Amniotic stem cell (primary cell): Measurements from ENCODE around the gene SMIM29.
A peak's percentile ranks its signal among the peaks of the same experiment; 100 is the strongest.

ENCODE experiments used
- DNase-seq: peaks from one replicate; lab custom pipeline; 2025; lab: John Stamatoyannopoulos, UW

Gene SMIM29

GRCh38 chr6:34226066-34226465 is 22.7 kb downstream of the SMIM29 start:
- DNase-seq = no peak

GRCh38 chr6:34225551-34225950 is 23.3 kb downstream of the SMIM29 start:
- no peak for DNase-seq

GRCh38 chr6:34223956-34224940 is 24.6 kb downstream of the SMIM29 start:
- peak; percentile 81 for DNase-seq

- DNase-seq = no peak
These were observed 25.3 kb downstream of the SMIM29 start for GRCh38 chr6:34223381-34223955.

DNA sequence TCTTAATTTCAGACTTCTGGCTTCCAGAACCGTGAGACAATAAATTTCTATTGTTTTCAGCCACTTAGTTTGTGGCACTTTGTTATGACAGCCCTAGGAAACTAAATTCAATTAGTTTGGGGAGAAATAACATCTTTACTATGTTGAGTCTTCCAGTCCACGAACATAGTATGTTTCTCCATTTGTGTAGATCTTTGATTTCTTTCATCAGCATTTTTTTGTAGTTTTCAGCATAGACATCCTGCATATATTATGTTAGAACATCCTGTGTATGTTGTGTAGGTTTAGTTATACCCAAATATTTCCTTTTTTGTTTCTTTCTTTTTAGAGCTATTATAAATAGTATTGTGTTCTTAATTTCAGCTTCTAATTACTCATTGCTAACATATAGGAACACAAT is 30.1 kb downstream of the SMIM29 start:
- DNase-seq = no peak

GRCh38 chr6:34213772-34214171 is 35.0 kb downstream of the SMIM29 start:
- no peak for DNase-seq

DNA sequence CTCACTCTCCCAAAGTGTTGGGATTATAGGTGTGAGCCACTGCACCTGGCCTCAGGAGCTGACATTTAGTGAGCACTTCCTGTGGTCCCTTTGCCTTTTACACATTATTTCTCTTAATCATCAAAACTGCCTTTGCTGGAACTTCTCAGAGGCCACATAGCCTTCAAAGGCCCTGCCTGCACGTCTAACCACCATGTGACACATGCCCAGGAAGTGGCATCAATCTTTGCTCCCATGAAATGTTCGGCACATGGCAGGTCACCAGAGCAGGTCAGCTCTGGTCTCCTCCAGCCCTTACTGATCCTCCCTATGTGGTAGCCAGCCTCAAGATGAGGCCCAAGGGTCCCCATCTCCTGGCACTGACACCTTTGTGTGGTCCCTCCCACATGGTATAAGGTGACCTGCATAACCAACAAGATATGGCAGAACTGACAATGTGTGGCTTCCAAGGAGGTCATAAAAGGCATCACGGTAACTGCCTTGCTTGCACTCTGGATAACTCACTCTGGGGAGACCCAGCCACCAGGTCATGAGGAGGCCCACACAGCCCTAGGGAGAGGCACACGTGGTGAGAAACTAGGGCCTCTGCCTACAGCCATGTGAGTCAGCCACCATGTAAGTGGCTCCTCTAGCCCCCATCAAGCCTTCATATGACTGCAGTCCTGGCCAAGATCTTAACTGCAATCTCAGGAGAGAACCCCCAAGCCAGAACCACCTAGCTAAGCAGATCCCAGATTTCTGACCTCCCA is 40.9 kb downstream of the SMIM29 start:
- no peak for DNase-seq

GRCh38 chr6:34206726-34207125 is 42.1 kb downstream of the SMIM29 start:
- DNase-seq = no peak

DNA sequence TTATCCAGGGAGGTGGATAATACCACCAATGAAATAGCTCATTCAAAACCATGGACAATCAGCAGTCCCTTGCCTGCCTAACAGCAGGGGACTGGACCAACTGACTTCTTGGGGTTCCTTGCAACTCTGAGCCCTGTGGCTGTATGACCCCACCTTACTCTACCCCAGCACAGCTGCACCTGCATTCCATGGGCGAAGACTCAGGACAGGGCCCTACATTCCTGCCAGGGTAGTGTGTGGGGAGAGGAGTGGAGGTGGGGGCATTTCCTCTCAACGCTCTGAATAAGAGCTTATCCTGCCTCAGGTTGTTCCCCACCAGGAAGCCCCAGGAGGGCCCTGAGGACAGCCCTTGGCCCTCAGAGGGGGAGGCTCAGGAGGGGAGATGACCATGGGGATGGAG is 42.9 kb downstream of the SMIM29 start:
- DNase-seq = no peak

- no peak for DNase-seq
These were observed 43.3 kb downstream of the SMIM29 start for GRCh38 chr6:34205466-34205865.

DNA sequence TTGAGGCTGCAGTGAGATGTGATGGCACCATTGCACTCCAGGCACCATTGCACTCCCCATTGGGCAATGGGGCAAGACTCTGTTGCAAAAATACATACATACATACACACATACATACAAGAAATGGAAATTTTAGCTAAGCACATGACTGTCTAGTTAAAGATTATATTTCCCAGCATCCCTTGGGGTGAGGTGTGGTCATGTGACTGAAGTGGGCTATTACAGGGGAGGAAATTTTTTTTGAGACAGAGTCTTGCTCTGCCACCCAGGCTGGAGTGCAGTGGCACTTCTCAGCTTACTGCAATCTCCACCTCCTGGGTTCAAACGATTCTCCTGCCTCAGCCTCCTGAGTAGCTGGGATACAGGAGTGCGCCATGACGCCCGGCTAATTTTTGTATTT is 44.1 kb downstream of the SMIM29 start:
- no peak for DNase-seq

DNA sequence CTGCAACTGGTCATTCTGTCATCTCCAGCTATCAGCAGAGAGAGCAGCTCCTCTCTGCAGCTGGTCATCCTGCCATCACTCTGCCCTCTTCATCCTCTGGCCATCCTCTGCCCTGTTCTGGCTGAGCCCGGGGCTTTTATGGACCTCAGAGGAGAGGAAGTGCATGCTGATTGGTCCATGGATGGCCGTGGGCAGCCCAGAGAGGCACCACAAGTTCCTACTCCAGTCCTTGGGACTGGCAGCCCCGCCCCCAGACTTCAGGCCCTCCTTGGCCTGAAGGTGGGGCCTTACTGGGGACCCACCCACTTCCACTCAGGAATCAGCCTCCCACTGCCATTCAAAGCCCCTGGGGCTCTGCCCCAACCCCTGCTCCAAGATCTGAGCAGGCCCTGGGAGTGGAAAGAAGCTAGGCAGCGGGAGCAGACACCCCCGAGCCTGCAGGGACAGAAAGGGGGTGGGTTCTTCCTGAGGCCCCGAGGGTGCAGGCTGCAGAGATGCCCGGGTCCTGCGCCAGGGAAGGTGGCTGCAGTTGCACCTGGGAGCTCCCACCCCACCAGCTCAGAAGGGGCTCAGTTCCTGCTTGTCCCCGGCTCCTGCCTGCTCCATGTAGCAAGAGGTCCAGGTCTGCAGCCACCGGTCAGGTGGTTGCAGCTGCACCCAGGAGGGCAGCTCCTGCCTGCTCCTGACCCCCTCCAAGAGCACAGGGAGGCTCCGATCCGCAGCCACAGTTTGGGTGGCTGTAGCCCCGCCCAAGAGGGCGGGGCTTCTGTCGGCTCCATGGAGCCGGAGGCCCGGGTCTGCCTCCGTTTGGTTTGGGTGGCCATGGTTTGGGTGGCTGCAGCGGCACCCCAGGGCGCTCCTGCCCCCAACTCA is 46.2 kb downstream of the SMIM29 start:
- DNase-seq = no peak

DNA sequence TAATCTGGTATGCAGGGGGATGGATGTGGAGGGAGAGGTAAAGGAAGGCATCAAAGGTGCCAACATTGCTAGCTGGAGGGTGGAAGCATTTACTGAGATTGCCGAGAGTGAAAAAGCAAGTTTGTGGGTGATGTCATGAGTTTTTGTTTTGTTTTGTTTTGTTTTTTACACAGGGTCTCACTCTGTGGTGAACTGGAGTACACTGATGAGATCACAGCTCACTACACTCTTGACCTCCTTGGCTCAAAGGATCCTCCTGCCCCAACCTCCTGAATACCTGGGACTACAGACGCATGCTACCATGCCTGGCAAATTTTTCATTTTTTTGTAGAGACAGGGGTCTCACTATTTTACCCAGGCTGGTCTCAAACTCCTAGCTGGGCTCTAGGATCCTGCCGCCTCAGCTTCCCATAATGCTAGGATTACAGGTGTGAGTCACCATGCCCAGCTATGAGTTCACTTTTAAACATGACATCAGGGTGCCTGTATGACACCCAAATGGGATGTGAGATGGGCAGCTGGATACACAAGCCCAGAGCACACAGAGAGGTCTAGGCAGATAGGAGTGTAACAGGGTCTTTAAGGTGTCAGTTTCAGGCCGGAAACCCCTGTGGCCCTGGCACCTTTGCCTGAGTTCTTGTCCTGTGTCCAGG is 47.2 kb downstream of the SMIM29 start:
- no peak for DNase-seq

GRCh38 chr6:34200340-34200971 is 48.4 kb downstream of the SMIM29 start:
- no peak for DNase-seq

DNA sequence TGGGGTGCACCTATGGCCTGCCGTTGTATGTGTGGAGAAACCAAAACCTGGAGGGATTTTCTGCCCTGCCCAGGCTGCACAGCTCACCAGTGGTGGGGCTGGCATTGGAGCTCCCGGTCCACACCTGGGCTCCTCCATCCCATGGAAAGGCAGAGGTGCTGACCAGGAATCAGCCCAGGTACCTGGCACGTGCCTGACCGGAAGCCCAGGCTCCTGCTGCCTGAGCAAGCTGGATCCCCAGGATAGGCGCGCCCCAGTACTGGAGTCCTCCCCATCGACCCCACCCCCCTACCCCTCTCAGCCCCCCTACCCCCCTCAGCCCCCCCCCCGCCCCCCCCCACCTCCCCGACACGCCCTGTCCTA is 52.0 kb downstream of the SMIM29 start:
- DNase-seq = no peak
